Activated CD8-positive, alpha-beta memory T cell treated with anti-CD3 and anti-CD28 coated beads, Interleukin-2, amount 50 U/mL, for 1 hour (primary cell): ENCODE measurements around the gene RELA.
A peak's percentile ranks its signal among the peaks of the same experiment; 100 is the strongest.
"Not testable (repeated sequence)": the region's sequence is repeated elsewhere in the genome, so short reads cannot be mapped to it uniquely, and the experiment has no call there.

ENCODE experiments used
- DNase-seq: peaks from one replicate; pipeline ENCODE4 v3.0.0-alpha.2; 2020; ENCODE audit errors: extremely low read depth

Gene RELA

DNA sequence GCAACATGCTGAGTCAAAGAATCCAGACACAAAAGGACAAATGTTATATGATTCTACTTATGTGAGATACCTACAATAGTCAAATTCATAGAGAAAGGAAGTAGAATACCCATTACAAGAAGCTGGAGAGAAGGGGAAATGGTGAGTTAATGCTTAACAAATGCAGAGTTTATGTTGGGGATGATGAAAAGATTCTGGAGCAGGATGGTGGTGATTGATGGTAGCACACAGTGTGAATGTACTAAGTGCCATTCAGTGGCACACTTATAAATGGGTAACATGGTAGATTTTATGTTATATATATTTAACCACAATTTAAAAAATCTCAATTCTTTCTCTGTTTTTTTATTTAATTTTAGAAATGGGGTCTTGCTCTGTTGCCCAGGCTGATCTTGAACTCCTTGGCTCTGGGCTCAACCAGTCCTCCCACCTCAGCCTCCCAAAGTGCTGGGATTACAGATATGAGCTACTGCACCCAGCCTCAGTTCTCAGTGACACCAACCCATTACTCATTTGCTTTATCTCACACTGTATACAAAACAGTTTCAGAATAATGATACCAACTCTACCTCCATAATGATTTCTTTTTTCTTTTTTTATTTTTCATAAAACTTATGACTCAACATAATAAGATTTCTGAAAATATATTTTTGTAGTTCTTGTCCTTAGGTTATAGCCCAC lies 9.6 kb upstream of the RELA start:
- DNase-seq, result no peak

DNA sequence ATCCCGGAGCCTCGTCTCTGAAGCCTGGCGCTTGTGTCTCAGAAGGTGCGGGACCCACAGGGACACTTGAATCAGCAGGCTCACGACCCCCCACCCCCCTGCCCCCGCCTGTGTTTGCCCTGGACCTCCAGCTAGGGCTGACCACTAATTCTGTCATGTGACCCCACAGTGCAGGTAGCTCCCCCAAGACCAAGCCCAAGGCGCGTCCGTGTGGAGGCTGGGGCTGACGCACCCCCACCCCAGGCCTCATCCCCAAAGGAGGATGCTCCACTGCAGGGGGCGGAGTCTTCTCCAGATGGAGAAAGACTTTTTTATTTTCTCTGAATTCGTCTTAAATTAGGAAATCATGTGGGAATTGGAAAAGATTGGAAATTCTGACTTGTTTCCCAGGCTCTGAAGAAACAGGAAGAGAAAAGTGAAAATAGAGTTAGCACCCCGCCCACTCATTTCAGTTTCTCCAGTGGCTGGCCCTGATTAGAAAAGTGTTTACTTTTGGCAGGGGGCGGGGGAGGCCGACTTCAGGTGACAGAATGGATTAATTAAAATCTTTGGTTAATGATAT lies 1.0 kb upstream of the RELA start:
- DNase-seq, result no peak

DNA sequence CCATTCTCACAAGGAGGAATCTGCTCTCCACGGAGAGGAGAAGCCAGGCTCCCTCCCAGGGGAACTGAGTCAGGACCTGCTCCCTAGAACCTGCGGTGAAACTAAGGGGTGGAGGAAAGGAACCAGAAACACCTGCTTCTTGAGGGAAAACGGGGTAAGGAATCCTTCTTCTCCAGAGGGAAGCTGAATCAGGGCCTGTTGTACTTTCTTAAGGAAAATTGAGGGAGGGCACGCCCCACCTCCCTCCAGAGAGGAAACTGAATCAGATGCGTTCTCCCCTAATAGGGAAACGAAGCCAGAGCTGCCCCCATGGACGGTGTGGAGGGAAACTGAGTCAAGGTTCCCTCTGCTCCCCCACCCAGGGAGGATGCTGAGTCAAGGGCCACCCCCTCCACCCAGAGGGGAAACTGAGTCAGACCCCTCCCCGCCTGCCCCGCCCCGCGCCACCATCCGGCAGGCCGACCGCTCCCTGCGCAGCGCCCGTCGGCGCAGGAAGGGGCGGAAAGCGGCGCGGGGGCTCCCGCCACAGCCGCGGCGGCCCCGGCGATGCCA lies 393 bp downstream of the RELA start:
- no peak for DNase-seq

DNA sequence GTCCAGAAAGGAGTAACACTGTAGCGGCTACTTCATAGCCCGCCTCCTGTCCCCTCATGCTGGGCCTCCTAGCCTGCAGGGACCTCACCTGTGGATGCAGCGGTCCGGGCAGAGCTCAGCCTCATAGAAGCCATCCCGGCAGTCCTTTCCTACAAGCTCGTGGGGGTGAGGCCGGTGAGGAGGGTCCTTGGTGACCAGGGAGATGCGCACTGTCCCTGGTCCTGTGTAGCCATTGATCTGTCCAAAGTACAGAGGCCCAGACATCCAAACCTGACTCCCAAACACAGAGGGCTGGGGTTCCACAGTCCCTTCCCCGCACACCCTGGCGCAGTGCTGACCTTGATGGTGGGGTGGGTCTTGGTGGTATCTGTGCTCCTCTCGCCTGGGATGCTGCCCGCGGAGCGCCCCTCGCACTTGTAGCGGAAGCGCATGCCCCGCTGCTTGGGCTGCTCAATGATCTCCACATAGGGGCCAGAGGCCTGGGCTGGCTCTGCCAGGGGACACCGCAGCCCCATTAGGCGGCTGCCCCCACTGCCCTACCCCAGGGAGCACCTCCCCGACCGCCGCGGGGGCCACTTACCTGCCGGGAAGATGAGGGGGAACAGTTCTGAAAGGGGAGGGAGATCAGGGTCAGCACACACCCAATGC lies 993 bp downstream of the RELA start:
- no peak for DNase-seq

DNA sequence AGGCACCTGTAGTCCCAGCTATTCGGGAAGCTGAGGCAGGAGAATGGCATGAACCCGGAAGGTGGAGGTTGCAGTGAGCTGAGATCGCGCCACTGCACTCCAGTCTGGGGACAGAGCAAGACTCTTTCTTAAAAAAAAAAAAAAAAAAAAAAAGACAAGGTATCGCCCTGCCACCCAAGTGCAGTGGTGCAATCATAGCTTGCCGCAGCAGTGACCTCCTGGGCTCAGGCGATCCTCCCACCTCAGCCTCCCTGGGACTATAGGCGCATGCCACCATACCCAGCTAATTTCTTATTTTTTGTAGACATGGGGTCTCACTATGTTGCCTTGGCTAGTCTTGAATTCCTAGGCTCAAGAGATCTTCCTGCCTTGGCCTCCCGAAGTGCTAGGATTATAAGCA lies 1.8 kb downstream of the RELA start:
- DNase-seq, result not testable (repeated sequence)

DNA sequence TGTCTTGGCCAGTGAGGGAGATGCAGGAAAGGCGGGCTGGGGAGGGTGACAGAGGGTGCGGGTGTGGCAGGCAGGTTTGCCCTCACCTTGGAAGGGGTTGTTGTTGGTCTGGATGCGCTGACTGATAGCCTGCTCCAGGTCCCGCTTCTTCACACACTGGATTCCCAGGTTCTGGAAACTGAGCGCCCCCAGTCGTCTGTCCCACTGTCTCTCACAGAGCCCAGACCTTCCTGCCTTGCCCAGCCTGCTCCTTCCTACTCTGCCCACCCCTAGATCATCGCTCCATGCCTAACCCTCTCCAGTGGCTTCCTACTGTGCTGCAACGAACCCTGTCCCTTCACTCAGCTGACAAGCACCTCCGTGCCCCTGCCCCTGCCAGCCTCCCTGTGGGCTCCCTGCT lies 2.7 kb downstream of the RELA start:
- DNase-seq, result no peak

DNA sequence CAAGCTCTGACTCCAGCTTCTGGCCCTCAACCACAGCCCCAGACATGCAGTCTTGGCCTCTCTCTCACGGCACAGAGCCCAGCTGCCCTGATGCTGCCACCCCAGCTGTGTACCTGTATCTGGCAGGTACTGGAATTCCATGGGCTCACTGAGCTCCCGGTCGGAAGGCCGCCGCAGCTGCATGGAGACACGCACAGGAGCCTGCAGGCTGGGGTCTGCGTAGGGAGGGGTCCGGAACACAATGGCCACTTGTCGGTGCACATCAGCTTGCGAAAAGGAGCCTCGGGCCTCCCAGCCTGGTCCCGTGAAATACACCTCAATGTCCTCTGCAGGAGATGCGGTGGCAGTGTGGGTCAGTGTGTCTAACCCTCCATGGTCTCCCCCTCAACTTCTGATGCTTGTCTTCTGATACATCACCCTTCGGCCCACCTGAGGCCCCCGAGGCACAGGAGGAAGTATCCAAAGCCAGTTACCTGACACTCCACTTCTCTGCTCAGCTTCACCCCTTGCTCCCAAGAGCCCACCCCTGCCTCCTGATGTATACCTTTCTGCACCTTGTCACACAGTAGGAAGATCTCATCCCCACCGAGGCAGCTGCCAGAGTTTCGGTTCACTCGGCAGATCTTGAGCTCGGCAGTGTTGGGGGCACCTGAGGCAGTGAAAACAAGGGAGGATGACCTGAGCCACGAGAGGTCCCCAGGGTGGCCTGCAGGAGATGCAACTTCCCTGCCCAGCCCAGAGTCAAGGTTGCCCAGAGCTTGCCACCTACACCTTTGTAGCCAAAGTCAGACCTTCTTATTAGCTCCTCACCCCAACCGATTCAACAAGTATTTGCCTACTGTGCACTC lies 4.3 kb downstream of the RELA start:
- DNase-seq, result no peak

DNA sequence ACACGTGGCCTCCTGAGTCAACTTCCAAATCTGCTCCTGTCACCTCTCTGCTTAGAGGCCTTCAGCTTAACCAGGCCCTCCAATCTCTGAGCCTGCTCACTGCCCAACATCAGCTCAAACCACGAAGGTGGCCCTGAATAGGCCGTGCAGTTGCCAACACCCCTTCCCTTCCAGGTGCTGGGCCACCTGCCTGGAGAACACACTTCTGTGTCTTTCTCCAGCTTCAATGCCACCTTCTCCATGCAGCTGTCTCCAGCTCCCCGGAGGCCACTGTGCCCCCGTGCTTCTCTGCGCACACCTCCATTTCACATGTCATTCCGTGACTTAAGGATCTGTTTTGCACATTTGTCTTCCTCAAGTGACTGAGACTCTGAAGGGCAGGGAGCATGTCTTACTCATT lies 5.3 kb downstream of the RELA start:
- no peak for DNase-seq

DNA sequence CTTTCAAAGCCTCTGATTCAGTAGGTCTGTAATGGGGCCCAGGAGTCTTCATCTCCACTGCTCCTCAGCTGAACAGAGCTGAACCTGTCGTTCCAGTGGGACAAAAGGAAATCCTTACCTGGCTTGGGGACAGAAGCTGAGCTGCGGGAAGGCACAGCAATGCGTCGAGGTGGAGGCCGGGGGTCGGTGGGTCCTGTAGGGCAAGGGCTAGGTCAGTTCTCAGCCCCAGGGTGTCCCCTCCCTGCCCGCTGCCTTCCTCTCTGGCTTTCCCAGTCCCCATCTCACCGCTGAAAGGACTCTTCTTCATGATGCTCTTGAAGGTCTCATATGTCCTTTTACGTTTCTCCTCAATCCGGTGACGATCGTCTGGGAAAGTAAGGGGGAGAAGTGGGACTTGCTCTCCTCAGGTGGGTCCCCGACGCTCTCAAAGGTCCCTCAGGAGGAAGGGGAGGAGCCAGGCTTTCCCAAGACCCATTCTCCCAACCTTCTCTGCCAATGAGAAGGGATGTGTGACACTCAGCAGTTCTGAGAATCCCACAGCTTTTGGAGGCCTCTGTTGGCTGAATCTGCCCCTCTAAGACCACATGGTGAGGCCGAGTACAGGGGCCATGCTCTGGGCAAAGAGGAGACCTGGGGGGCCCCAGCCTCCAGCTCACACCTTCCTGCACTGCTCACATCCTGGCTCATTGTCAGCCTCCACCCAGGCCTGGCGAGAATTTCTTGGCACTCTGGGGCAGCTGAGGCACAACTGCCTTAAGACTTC lies 7.0 kb downstream of the RELA start:
- DNase-seq, result no peak

DNA sequence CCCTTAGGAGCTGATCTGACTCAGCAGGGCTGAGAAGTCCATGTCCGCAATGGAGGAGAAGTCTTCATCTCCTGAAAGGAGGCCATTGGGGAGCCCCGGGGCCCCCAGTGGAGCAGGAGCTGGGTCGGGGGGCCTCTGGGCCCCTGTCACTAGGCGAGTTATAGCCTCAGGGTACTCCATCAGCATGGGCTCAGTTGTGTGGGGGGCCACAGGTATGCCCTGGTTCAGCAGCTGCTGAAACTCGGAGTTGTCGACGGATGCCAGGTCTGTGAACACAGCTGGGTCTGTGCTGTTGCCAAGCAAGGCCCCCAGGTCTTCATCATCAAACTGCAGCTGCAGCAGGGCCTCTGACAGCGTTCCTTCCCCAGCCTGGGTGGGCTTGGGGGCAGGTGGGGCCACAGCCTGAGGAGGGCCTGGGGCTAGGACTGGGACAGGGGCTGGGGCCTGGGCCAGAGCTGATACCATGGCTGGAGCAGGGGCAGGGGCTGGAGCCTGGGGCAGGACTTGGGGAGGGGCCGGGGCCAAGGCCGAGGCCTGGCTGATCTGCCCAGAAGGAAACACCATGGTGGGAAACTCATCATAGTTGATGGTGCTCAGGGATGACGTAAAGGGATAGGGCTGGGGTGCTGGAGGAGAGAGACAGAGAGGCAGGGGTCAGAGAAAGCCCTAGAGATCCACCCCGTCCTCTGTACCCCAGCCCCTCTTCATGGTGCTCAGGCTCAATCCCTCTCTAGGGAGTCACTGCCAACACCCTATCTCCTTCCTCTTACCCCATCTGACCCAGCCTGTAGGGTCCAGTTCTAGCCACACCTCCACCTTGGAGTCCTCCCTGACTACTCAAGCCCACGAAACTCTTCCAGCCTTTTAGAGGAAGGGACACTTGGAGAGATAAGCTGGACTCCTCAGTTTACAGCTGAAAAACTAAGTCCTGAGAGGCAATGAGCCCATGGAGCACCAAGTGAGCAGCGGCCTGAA lies 8.1 kb downstream of the RELA start:
- no peak for DNase-seq

DNA sequence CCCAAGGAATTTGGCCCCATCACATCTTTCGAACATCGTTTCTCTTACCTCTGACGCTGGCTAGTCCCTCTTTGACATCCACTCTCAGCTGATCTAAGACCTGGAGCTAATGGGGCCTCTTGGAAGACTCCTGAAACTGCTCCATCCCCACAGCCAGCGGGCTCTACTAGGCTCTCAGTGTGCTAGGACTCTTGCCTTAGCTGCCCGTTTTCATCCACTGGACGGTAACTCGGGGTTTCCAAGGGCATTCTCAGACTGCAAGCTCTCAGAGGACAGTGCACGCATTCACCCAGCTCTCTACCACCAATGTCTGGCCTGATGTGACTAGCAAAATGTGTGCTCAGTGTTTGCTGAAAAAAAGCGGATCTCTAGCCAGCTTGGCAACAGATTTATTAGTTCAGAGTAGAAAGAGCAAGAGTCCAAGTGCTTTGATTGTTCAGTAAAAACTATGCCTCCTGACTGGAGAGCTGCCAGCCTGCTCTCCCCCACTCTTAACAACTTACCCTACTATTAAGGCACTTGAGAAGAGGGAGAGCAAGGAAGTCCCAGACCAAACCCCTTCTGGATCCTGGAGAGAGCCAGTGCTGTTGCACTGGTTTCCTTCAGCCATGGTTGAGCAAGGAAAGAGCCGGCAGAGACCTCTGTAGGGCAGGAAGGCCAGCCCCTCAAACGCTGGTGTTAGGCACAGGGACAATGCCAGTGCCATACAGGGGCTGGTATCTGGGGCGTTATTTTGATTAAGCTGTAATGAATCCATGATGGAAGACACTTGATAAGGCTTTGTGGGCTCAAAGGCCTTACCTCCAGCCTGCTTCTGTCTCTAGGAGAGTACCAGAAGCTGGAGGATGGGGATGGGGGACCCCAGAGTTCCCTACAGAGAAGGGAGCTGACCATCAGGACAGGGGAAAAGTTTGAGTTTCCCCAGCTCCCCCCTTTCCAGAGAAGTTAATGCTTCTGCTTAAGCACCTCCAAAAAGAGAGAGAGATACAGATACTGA lies 9.2 kb downstream of the RELA start:
- DNase-seq, result no peak

DNA sequence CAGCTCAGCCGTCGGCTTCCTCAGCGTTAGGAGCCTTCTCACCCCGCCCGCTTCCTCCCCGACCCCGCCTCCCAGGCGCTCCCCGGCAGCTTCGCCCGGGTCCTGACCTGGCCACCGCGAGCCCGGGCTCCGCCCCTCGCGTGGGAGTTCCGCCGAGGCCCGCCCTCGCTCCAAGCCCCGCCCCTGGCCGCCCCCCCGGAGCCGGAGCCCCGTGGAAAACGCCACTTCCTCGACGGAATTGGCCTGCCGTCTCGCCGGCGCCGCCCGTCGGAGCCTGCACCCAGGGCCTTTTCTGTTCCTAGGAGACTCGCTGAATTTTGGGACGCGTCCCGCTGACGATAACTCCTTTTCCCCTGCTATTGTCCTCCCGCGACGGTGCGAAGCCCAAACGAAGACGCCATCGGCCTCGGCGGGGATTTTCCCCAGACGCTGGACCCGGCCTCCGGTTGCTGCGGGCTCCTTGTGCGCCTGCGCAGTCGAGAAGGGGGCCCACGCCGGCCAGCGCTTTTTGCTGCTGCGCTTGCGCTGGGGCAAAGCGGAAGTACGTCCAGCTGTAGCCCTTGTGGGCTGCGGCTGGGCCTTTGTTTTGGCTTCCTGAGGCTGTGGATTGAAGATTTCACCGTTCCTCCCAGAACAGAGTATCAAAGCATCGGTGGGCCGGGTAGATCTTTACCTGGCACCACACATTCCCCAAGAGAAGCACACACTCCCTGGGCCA lies 10.0 kb downstream of the RELA start:
- peak; percentile 84 for DNase-seq

DNA sequence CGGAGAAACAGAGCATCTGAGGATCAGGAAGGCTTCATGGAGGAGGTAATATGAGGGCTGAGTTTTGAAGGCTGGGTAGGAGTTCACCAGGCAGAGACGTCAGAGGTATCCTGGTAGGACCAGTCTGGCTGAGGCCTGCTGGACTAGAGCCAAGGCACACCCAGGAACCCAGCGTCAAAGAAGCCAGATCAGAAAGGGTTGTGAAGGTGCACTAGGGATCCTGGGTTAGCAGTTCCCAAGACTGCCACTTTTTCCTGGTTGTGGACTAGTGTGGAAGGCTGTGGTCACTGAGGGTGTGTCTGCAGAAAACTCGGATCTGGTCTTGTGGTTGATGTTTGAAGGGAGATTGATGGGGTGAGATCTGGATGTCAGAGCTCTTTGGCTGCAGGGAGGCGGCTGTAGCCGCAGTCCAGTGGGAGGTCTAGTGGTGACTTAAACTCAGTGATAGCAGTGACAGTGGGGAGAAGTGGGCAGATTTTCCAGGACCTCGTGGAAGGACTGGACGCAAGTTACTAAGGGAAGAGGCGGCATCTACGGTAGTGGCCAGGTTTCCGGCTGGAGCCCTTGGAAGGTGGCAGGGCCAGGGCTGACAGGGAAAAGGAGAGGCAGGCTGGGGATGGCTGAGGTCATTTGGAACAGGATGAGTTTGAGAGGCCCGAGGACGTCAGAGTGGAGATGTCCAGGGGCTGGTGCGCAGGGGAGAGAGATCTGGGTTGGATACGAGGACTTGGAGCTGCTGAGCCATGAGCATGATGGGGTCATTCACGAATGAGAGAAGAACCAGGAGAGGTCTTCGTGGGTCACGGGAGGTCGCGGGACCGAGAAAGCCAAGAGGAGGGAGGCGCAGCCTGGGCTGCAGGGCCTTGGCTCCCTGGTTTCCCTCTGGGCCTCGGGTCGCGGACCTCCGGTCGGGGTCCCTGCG lies 10.9 kb downstream of the RELA start:
- DNase-seq, result no peak

DNA sequence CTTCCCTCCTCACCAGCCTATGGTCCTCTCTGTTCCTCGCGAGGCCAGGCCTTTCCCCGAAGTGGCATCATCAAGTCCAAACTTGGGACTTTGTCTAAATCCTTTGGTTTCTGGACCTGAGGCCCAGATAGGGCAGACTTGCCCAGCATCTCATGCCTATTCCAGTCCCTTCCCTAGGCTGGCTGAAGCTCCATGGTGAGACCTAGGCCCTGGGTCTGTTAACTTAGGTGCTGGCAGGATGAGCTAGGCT lies 11.5 kb downstream of the RELA start:
- no peak for DNase-seq

DNA sequence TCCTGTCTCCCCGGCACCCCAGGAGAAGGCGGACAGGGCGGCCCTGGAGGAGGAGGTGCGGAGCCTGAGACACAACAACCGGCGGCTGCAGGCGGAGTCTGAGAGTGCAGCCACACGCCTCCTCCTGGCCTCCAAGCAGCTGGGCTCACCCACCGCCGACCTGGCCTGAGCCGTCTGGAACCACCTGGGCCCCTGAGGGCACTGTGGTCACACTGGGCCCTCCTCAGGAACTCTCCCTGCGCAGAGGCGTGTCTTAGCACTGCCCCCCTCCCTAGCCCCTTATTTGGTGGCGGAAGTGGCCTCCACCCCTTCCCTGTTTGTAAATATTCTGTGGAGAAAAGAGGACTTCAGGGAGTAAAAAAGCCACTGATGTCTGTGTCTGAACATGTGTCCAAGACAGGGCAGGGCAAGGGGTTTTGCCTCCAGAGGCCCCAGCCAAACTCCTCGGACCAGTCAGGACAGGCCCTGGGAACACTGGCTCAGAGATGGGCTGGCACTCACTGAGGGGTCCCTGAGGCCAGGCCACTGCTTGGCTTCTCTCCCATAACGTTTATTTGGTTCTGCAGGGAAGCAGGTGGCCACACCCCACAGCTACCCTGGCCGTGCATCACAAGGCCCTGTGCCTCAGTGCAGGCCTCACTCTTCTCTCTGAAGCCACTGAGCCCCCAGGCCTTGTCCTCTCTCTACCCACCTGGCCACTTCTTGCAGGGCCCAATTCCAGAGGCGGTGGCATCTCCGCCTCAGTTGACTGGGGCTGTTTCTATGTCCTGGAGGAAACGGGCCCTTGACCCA lies 12.0 kb downstream of the RELA start:
- no peak for DNase-seq

DNA sequence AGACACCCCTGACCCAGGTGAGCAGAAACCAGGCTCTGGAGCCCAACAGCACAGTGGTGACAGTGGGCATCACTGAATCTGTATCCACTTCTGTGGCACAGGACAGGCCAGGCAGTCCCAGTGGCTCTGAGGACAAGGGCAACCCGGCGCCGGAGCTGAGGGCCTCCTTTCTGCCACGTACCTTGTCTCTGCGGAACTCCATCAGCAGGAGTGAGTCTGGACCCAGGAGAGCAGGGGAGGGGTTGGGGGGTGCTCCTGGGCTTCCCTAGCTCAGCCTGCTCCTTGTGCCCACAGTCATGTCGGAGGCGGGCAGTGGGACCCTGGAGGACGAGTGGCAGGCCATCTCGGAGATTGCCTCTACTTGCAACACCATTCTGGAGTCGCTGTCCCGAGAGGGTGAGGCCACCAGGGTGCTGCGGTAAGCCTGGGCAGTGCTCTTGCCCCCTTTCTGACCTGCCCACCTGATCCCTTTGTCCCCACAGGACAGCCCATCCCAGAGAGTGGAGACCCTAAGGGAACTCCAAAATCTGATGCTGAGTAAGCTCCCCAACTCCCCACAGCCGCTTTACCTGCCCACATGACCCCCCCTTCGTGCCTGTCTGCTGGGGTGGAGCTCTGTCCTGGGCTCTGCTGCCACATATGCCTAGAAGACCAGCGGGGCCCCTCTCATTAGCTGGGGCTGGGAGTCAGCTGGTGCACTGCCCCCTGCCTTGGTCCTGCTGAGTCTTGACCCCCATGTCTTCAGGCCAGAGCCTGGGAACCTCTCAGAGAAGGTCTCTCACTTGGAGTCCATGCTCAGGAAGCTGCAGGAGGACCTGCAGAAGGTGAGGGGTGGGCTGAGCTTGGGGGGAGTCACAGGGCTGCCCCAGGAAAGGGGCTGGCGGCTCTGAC lies 12.8 kb downstream of the RELA start:
- DNase-seq, result no peak
